ENCODE data around the gene INSIG2. TPM values are rescaled to one million over a fixed set of nuclear protein-coding genes. Genes with fewer than 3 reads are reported as not detected.

INSIG2 gene
- total and polyA plus RNA-seq, 12 donors = 5.1 to 18.2 (median 9.5) TPM

- H3K9me3 ChIP-seq (replicated peaks in 1 of 3) = no peaks in the 10 kb centered on the region
- H3K36me3 ChIP-seq (replicated peaks in 1 of 2) = no peaks in the 10 kb centered on the region
- no peak overlapping the region for H3K27ac ChIP-seq
- H3K4me1 ChIP-seq (replicated peaks in 1 of 2) = no peaks in the 10 kb centered on the region
- H3K4me3 ChIP-seq = no peak overlapping the region
- WGBS, 4 donors = 59 to 72% (median 66%) methylated on average over 2 of the region's 2 CpGs
- intact Hi-C loops (cut with DNase I) = no loop called here
- H3K27me3 ChIP-seq = peaks cover 11% of the 10 kb centered on the region
- TF ChIP-seq CTCF (IDR thresholded peaks at IDR 0.05) (no peak), POLR2A (IDR thresholded peaks at IDR 0.05) (no peak)
- no peak for DNase-seq
These were observed 25.6 kb upstream of the INSIG2 start for GRCh38 chr2:118062669-118063068.

- WGBS, 4 donors = 29 to 40% (median 36%) methylated on average over 5 of the region's 5 CpGs
- Histone ChIP-seq H3K36me3 (replicated peaks in 1 of 2) (no peaks in the 10 kb centered on the region), H3K4me1 (replicated peaks in 1 of 2) (no peaks in the 10 kb centered on the region), H3K27me3 (peaks cover 11% of the 10 kb centered on the region), H3K4me3 (no peak overlapping the region), H3K27ac (no peak overlapping the region), H3K9me3 (replicated peaks in 1 of 3) (no peaks in the 10 kb centered on the region)
- intact Hi-C loops (cut with DNase I) = no loop called here
- no peak for DNase-seq
- TF ChIP-seq POLR2A (IDR thresholded peaks at IDR 0.05) (no peak), CTCF (IDR thresholded peaks at IDR 0.05) (no peak)
These were observed 23.1 kb upstream of the INSIG2 start for GRCh38 chr2:118065015-118065706.

GRCh38 chr2:118065921-118066511 lies 22.3 kb upstream of the INSIG2 start:
- DNase-seq = no peak
- no peak for TF ChIP-seq CTCF (IDR thresholded peaks at IDR 0.05)
- TF ChIP-seq POLR2A (IDR thresholded peaks at IDR 0.05) = no peak
- Histone ChIP-seq H3K27me3 (peaks cover 11% of the 10 kb centered on the region), H3K9me3 (replicated peaks in 1 of 3) (no peaks in the 10 kb centered on the region), H3K27ac (no peak overlapping the region), H3K4me1 (replicated peaks in 1 of 2) (no peaks in the 10 kb centered on the region), H3K4me3 (no peak overlapping the region), H3K36me3 (replicated peaks in 1 of 2) (no peaks in the 10 kb centered on the region)
- intact Hi-C loops (cut with DNase I) = no loop called here
- WGBS, 4 donors = 77 to 81% (median 78%) methylated on average over 8 of the region's 8 CpGs

GRCh38 chr2:118077636-118078247 lies 10.5 kb upstream of the INSIG2 start:
- DNase-seq = no peak
- Histone ChIP-seq H3K27me3 (no peaks in the 10 kb centered on the region), H3K4me3 (no peak overlapping the region), H3K4me1 (replicated peaks in 1 of 2) (no peaks in the 10 kb centered on the region), H3K36me3 (replicated peaks in 1 of 2) (no peaks in the 10 kb centered on the region), H3K9me3 (replicated peaks in 1 of 3) (no peaks in the 10 kb centered on the region), H3K27ac (no peak overlapping the region)
- intact Hi-C loops (cut with DNase I) = no loop called here
- TF ChIP-seq CTCF (IDR thresholded peaks at IDR 0.05) (no peak), POLR2A (IDR thresholded peaks at IDR 0.05) (no peak)
- 76 to 85% (median 82%) methylated on average over 9 of the region's 9 CpGs for WGBS, 4 donors

All from adrenal gland (tissue), 12 donors.